Stimulated activated CD8-positive, alpha-beta memory T cell treated with anti-CD3 and anti-CD28 coated beads, Interleukin-15, amount 100 ng/mL, for 24 hours (primary cell): Measurements from ENCODE around the gene LCNL1.

Source experiments
- DNase-seq: peaks from one replicate; pipeline ENCODE4 v3.0.0-alpha.2; 2020; ENCODE audit warnings: low read depth

LCNL1 gene

DNA sequence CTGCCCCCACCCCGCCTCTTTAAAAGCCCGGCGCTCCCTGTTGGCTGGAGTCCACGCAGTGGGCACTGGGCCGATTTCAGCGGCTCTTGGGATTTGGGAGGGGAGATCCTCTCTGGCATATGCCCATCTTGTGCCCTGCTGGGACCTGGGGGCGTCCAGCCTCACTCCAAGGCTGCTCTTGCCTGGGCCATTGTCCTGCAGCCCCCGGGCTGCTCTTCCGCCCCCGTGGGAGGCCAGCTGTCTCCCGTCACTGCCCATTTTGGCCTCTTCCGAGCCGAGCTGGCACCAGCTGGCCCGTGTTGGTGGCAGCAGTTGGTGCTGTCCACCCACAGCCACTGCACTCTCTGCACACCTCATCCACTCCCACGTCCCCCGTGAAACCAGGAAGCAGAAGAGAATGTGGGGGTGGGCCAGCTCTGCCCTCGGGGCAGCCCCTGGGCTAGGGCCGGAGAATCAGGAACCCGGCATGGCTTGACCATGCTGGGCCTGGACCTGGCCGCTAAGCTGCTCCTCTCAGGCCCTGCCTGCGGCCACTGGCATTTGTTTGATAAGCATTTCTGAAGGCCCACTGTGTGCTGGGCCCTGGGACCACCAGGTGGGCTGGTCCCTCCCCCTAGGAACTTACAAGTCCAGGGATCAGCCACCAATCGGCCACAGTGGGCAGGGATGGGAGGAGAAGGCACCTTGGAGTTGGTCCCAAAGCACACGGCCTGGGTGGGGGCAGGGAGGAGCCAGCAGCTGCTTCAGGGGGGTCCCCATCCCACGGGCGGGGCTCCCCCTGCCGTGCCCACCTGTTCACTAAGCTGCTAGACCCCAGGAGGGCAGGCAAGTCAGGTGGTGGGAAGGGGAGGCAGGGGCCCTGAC is 35.5 kb upstream of the LCNL1 start:
- no peak for DNase-seq

GRCh38 chr9:136947955-136948510 is 34.8 kb upstream of the LCNL1 start:
- no peak for DNase-seq

GRCh38 chr9:136949239-136949816 is 33.5 kb upstream of the LCNL1 start:
- DNase-seq: no peak

GRCh38 chr9:136949817-136950655 is 32.8 kb upstream of the LCNL1 start:
- DNase-seq: peak; percentile 83

GRCh38 chr9:136950656-136951276 is 32.0 kb upstream of the LCNL1 start:
- no peak for DNase-seq

DNA sequence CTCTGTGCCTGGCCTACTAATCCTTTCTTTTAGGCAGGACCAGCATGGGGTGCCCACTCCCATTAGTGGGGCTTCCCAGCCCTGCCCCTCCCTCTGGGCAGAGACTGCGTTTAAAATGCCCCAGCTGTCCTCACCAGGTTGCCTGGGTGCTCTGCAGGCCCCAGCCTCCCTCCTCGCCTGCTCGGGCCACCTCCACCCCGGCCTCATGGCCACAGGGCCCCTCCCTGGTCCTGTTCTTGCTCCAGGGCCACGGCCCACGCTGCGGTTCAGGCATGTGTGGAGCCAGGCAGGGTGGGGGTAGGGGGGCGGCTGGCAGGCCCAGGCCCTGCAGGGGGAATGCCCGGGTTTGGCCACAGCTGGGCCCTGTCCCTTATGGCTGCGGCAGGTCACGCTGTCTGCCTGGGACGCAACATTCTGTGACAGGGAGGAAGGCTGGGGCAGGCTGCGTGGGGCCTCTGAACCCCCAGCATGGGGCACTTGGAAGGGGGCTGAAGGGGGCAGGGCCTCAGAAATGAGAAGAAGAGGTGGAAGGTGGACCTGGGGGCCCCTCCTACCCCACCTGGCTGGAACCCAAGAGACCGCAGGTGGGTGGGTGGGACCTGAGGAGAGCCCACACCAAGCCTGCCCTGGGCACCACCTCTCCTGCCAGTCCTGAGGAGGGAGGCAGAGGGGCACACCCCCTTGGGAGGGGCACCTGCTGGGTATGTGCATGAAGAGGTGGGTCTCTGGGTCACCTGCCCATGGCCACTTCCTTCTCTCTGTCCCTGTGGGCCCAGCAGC is 31.1 kb upstream of the LCNL1 start, which contains the start of gene LCN12:
Gene LCN12 (plus strand): TSS at position 733 of the 780 bp plus-strand sequence. CDS start 55 bp downstream, outside the sequence.
- DNase-seq: no peak

- DNase-seq: no peak
Measured at GRCh38 chr9:136952321-136952850, 30.4 kb upstream of the LCNL1 start.

DNA sequence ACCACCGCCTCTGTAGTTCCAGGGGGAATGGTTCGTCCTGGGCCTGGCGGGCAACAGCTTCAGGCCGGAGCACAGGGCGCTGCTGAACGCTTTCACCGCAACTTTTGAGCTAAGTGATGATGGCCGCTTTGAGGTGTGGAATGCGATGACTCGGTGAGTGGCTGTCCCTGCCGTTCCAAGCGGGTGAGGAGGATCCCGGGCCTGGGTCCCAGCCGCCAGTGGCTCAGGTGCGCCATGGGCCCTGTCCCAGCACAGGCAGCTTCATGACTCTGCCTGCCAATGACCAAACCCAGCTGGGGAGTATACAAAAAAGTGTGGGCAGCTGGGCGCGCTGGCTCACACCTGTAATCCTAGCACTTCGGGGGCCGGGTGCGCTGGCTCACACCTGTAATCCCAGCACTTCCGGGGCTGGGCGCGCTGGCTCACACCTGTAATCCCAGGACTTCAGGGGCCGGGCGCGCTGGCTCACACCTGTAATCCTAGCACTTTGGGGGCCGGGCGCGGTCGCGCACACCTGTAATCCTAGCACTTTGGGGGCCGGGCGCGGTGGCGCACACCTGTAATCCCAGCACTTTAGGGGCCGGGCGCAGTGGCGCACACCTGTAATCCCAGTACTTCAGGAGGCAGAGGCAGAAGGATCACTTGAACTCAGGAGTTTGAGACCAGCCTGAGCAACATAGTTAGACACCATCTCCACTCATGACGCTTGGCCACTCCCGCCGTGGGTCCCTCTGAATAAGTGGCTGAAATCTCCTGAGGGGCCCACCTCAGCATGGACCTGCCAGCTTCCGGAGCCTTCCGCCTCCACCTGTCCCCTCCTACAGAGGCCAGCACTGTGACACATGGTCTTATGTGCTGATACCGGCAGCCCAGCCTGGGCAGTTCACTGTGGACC is 29.7 kb upstream of the LCNL1 start:
- DNase-seq: no peak

GRCh38 chr9:136953771-136954269 is 29.0 kb upstream of the LCNL1 start:
- DNase-seq: no peak

- no peak for DNase-seq
Measured at GRCh38 chr9:136954270-136955083, 28.3 kb upstream of the LCNL1 start.

DNA sequence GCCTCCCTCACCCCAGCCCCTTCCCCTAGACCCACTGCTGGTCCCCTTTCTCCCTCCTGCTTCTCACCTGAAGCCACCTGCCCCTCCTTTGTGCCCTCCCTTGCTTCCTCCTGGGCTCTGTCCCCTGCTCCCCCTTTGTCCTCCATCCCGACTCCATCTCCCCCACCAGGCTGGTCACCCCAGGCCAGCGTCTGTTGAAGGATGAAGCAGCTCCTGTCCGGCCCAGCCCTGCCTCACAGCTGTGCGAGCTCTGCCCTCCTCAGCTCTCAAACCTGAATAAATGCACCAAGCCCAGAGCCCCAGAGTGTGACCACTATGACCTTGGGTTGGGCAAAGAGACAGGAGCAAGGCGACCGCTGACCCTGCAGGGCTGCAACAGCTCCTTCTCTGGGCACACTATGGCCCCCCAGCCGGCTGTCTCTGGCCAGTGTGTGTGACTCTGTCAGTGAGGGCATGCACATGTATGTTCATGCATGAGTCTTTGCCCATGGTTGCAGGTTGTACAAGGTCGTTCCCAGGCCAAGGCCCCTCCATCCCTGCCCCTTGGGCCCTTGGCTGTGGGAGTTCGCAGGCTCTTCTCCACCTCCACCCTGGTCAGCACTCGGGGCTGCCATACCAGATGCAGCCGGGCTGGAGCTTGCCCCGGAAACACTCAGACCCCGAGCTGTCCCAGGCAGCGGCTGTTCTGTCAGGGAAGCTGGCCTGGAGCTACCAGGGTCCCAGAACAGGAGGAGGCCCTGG is 27.4 kb upstream of the LCNL1 start:
- DNase-seq: no peak

- no peak for DNase-seq
Measured at GRCh38 chr9:136955943-136956335, 26.9 kb upstream of the LCNL1 start.

DNA sequence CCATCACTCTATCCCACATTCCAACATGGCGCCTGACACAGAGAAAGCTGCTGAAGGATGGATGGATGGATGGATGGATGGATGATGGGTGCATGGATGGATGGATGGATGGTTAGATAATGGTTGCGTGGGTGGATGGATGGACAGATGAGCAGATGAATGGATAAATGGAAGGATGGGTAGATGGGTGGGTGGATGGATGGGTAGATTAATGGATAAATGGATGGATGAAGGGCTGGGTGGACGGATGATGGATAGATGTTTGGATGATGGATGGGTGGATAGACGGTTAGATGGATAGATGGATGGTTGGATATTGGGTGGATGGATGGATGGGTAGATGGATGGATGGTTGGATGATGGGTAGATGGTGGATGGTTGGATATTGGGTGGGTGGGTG is 26.2 kb upstream of the LCNL1 start:
- no peak for DNase-seq

- DNase-seq: no peak
Measured at GRCh38 chr9:136957461-136957860, 25.3 kb upstream of the LCNL1 start.

GRCh38 chr9:136957901-136958300 is 24.9 kb upstream of the LCNL1 start:
- DNase-seq: no peak

DNA sequence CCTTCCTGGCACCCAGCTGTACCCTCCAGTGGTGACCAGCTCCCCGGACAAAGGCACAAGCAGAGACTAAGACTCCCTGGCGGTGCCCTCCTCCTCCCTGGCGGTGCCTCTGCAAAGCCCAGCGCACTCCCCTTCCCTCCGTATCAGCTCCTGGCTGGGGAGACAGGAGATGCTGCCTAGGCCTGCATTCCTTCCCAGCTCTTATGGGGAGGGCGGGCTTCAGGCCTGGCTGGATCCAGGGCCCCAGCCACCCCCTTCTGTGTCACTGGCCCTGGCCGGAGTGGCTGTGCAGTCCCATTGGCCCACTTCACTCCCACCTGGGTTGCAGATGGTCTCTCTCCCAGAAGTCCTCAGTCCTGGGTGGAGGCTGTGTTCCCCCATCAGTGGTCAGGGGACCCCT is 24.3 kb upstream of the LCNL1 start:
- DNase-seq: no peak

DNA sequence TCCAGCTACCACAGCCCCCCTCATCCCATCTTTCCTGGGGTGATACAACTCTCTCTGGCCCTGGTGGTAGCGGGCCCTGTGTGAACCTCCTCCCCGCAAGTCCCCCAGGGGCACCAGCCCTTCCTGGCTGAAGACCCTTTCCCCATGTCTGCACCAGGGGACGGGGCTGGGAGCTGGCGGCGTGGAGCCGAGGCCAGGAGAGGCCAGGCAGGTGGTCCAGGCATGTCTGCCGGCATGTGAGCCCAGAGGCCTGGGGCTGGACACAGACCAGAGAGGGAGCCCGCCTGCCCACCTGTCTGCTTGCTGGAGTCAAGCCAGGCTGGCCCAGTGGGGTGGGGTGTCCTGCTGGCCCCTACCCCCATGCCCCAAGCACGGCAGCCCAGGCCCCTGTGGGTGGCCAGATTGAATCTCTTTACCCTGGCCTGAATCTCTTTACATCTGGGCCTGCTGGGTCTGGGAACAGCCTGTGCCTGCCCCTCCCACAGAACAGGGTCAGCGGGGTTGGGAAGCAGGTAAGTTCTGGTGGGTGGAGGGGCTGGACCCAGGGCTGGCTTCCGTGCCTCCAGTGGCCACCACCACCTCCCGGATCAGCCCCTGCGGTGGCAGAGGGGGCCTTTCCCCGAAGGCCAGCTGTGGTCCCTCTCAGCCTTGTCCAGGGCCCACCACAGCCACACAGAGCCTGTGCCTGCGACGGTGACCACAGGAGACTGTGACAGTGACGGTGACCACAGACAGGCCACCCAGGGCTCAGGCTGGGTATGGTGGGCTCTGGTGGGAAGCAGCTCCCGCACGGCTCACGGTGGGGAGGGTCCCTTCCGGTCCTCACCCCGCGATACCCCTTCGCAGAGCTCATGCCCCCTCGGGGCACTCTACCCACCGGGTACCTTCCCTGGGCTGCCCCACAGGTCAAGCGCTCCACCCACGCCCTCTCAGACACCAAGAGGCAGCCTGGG is 23.6 kb upstream of the LCNL1 start:
- DNase-seq: no peak
